Activated CD8-positive, alpha-beta T cell treated with anti-CD3 and anti-CD28 coated beads for 36 hours (primary cell): ENCODE measurements around the gene OGG1. TPM values are rescaled to one million over a fixed set of nuclear protein-coding genes. Genes with fewer than 3 reads are reported as not detected.

Experiments used
- ATAC-seq: fragments of 200-7000 bp; cut with Tn5 transposase; one replicate; pipeline ENCODE4 v1.10.0; 2021; ENCODE audit warnings: mild to moderate bottlenecking, moderate library complexity
- CTCF ChIA-PET: fragments of 350-600 bp; sonication (Branson Sonifier 250); formaldehyde crosslinking; loops from one replicate; lab custom pipeline; 2021; ENCODE audit warnings: antibody characterized with exemption; lab: Charles Lee
- POLR2A ChIA-PET: fragments of 350-600 bp; sonication (Branson Sonifier 250); formaldehyde crosslinking; loops from one replicate; lab custom pipeline; 2021; ENCODE audit warnings: antibody characterized with exemption; lab: Charles Lee
- DNase-seq: peaks from one replicate; pipeline ENCODE4 v3.0.0-alpha.2; 2020
- H3K27ac Mint-ChIP-seq: one replicate; pipeline ENCODE4 v1.8.0; 2021; ENCODE audit warnings: mild to moderate bottlenecking, mixed read lengths
- H3K27me3 Mint-ChIP-seq: one replicate; pipeline ENCODE4 v1.8.0; 2021; ENCODE audit warnings: mixed read lengths
- H3K36me3 Mint-ChIP-seq: one replicate; pipeline ENCODE4 v1.8.0; 2021; ENCODE audit warnings: low read depth, mixed read lengths
- H3K4me1 Mint-ChIP-seq: one replicate; pipeline ENCODE4 v1.8.0; 2021; ENCODE audit warnings: low read depth, mixed read lengths
- H3K4me3 Mint-ChIP-seq: one replicate; pipeline ENCODE4 v1.8.0; 2021; ENCODE audit warnings: mild to moderate bottlenecking, moderate library complexity, mixed read lengths
- H3K9me3 Mint-ChIP-seq: one replicate; pipeline ENCODE4 v1.8.0; 2021; ENCODE audit warnings: mixed read lengths
- intact Hi-C: fragments of 100-400 bp; cut with micrococcal nuclease; formaldehyde crosslinking; loops from one replicate; pipeline ENCODE4 v1.10.0; 2022
- total RNA-seq, 2 experiments: library from RNA; stranded (reverse); gene quantifications; one replicate each; pipeline ENCODE4 v1.2.3, GENCODE V29; 2021
- TF ChIP-seq, protein P1 (sequence below): fragments of 200-600 bp; IDR thresholded peaks from one replicate; pipeline ENCODE4 v1.8.0; 2022; ENCODE audit warnings: antibody characterized with exemption, mild to moderate bottlenecking

The OGG1 gene
- total RNA-seq, 2 experiments from 2014 or later = 32.4 to 39.3 TPM

DNA sequence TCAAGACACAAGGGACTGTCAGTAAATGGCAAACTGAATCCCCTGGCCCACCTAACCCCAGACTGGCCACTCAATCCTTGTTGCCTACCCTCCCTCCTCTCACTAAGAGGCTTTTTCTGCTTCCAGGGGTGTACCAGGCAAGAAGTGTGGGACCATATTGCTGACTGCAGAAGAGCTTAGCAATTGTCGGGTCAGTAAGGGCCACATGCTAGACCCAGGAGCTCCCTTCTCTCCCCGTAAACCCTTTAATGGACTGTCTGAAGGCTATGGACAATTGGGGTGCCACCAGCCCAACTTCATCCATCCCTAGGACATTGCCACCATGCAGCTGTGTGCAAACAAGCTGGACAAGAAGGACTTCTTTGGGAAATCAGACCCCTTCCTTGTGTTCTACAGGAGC lies 37.3 kb upstream of the OGG1 start:
- intact Hi-C loops = no loop called here
- H3K4me1 Mint-ChIP-seq = peaks cover 4% of the 10 kb centered on the region
- no peaks in the 10 kb centered on the region for H3K36me3 Mint-ChIP-seq
- no peak overlapping the region for H3K27ac Mint-ChIP-seq
- ChIA-PET CTCF (interaction anchor here (0.8 to 2.2 kb wide), 2 partner anchors 15 to 19 kb away, joined by 3 to 11 read pairs; partner anchors contain the start of gene BRPF1), POLR2A (interaction anchor here (1.0 to 1.3 kb wide), 3 partner anchors 10 to 15 kb away, joined by 3 to 5 read pairs (median 3); no protein-coding TSS in a partner anchor)
- no peaks in the 10 kb centered on the region for H3K9me3 Mint-ChIP-seq
- ATAC-seq (no peak), DNase-seq (no peak)
- TF ChIP-seq, protein P1, sequence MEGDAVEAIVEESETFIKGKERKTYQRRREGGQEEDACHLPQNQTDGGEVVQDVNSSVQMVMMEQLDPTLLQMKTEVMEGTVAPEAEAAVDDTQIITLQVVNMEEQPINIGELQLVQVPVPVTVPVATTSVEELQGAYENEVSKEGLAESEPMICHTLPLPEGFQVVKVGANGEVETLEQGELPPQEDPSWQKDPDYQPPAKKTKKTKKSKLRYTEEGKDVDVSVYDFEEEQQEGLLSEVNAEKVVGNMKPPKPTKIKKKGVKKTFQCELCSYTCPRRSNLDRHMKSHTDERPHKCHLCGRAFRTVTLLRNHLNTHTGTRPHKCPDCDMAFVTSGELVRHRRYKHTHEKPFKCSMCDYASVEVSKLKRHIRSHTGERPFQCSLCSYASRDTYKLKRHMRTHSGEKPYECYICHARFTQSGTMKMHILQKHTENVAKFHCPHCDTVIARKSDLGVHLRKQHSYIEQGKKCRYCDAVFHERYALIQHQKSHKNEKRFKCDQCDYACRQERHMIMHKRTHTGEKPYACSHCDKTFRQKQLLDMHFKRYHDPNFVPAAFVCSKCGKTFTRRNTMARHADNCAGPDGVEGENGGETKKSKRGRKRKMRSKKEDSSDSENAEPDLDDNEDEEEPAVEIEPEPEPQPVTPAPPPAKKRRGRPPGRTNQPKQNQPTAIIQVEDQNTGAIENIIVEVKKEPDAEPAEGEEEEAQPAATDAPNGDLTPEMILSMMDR = no peak
- no peaks in the 10 kb centered on the region for H3K27me3 Mint-ChIP-seq
- H3K4me3 Mint-ChIP-seq = no peak overlapping the region

DNA sequence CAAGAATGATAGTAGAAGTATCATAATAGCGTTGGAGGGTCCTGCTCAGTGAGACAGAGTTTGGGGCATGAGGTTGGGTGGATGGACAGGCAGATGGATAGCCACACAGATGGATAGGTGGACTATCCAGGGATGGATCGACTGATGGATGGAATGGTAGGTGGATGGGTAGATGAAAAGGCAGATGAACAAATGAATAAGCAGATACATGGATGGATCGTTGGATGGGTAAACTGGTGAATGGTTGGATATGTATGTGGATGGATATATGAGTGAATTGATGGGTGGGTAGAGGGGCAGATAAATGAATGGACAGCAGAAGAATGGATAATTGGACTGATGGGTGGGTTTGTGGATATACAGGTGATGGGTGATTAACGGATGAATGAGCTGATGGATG lies 36.6 kb upstream of the OGG1 start:
- Mint-ChIP-seq H3K27ac (no peak overlapping the region), H3K4me3 (no peak overlapping the region), H3K4me1 (peaks cover 6% of the 10 kb centered on the region), H3K27me3 (no peaks in the 10 kb centered on the region), H3K9me3 (no peaks in the 10 kb centered on the region), H3K36me3 (no peaks in the 10 kb centered on the region)
- TF ChIP-seq, protein P1 = no peak
- ATAC-seq (no peak), DNase-seq (no peak)
- intact Hi-C loops = no loop called here
- ChIA-PET CTCF (interaction anchor here (1.8 to 2.2 kb wide), 2 partner anchors 14 to 211 kb away, joined by 3 to 11 read pairs; no protein-coding TSS in a partner anchor), POLR2A (no interaction called here)

DNA sequence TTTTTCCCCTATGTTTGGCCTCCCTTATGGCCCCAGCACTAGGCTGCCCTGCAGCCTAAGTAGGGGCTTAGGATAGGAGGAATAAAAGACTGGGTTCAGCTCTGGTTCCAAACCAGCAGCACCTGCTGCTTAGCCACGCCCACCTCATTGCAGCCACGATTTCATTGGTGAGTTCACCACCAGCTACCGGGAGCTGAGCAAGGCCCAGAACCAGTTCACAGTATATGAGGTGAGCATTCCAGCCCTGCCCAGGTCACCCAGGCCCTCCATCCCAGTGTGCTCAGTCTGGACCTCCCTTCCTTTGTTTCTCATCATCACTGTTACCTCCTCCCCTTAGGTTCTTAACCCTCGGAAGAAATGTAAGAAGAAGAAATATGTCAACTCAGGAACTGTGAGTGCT lies 34.6 kb upstream of the OGG1 start:
- no peak for ATAC-seq
- peaks cover 7% of the 10 kb centered on the region for H3K4me1 Mint-ChIP-seq
- DNase-seq = no peak
- ChIA-PET CTCF (interaction anchor here (1.2 to 2.9 kb wide), 5 partner anchors 12 to 213 kb away, joined by 3 to 20 read pairs (median 4); no protein-coding TSS in a partner anchor), POLR2A (no interaction called here)
- TF ChIP-seq, protein P1 = no peak
- no peak overlapping the region for H3K27ac Mint-ChIP-seq
- H3K4me3 Mint-ChIP-seq = no peak overlapping the region
- H3K36me3 Mint-ChIP-seq = no peaks in the 10 kb centered on the region
- intact Hi-C loops = no loop called here
- H3K27me3 Mint-ChIP-seq = no peaks in the 10 kb centered on the region
- H3K9me3 Mint-ChIP-seq = no peaks in the 10 kb centered on the region

DNA sequence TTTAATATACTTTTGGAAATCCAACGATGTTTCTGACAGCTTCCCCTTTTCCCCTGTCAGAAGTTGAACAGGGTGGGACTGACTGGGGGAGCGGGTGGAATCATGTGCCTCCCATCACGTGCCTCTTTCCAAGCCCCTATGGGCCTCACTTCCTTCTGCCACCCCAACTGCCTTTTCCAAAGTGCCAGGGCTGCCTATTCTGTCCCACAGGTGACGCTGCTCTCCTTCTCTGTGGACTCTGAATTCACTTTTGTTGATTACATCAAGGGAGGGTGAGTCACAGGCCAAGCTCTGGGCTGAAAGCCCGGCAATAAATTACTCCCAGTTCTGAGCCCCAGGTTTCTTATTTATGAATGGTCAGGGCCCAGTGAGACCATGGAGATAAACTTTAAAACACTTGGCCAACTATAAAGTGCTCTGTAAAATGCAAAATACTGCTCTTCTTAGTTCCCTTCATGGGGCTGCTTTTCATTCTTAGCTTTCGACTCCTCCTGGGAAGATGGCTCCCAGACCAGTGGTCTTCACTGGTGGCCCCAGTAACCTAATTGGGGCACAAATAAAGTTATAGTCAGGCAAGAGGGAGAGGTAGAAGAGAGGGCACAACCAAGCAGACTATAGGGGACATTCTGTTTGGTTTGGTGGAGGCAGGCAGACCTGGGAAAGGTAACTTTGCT lies 33.9 kb upstream of the OGG1 start:
- Mint-ChIP-seq H3K9me3 (no peaks in the 10 kb centered on the region), H3K27ac (no peak overlapping the region), H3K4me1 (peaks cover 7% of the 10 kb centered on the region), H3K36me3 (no peaks in the 10 kb centered on the region), H3K4me3 (no peak overlapping the region), H3K27me3 (no peaks in the 10 kb centered on the region)
- POLR2A ChIA-PET = no interaction called here
- TF ChIP-seq, protein P1 = peak; percentile 37
- ATAC-seq (peak; percentile 95), DNase-seq (peak; percentile 65)
- intact Hi-C loops = no loop called here
- CTCF ChIA-PET = interaction anchor here (0.7 to 2.9 kb wide), 10 partner anchors 8 to 272 kb away, joined by 3 to 20 read pairs (median 4); partner anchors contain the start of gene BRPF1
